Measurements from ENCODE around the gene ZNF174.

ZNF174 gene

DNA sequence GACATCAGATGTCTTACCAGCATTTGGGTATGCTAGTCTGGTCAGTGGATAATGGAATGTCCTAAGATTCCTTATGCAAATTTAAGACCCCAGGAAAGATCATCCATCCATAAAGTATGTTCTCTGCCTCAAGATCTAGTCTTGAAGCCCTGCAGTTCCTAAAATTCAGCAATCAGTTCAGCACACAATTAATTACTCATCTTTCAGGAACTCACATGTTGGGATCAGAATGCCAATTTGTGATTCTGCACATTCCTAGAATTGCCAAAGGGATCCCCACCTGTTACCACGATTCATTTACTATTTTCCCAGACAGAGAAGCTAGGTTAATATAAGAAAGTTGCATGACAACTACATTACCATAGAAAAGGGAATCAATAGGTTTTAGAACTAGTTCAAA is 42.1 kb upstream of the ZNF174 start:
- no peaks in the 10 kb centered on the region for H4K20me1 ChIP-seq (ENCODE audit: insufficient read depth, low read length)
- no peaks in the 10 kb centered on the region for H3F3A ChIP-seq (ENCODE audit: insufficient read depth, low read length)
- no peak overlapping the region for H3K4me2 ChIP-seq (ENCODE audit: low read length)
- H3K4me1 ChIP-seq (ENCODE audit: insufficient read depth, low read length, severe bottlenecking): no peaks in the 10 kb centered on the region
- no peak overlapping the region for H2AFZ ChIP-seq (ENCODE audit: low read length)
- H3K9ac ChIP-seq (ENCODE audit: low read length): no peak overlapping the region
- no peaks in the 10 kb centered on the region for H3K9me2 ChIP-seq (ENCODE audit: low read depth, low read length)
- H3K27me3 ChIP-seq (ENCODE audit: insufficient read depth, low read length): no peaks in the 10 kb centered on the region
- H3K27ac ChIP-seq (ENCODE audit: low read depth, low read length, poor library complexity, severe bottlenecking): no peak overlapping the region
- TF ChIP-seq EZH2 (IDR thresholded peaks at IDR 0.05; ENCODE audit: borderline replicate concordance, low read length): no peak
- TF ChIP-seq, protein P1, sequence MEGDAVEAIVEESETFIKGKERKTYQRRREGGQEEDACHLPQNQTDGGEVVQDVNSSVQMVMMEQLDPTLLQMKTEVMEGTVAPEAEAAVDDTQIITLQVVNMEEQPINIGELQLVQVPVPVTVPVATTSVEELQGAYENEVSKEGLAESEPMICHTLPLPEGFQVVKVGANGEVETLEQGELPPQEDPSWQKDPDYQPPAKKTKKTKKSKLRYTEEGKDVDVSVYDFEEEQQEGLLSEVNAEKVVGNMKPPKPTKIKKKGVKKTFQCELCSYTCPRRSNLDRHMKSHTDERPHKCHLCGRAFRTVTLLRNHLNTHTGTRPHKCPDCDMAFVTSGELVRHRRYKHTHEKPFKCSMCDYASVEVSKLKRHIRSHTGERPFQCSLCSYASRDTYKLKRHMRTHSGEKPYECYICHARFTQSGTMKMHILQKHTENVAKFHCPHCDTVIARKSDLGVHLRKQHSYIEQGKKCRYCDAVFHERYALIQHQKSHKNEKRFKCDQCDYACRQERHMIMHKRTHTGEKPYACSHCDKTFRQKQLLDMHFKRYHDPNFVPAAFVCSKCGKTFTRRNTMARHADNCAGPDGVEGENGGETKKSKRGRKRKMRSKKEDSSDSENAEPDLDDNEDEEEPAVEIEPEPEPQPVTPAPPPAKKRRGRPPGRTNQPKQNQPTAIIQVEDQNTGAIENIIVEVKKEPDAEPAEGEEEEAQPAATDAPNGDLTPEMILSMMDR (IDR thresholded peaks at IDR 0.05; ENCODE audit: low read length): no peak
- H3K36me3 ChIP-seq (ENCODE audit: insufficient read depth, low read length): no peaks in the 10 kb centered on the region
- no peaks in the 10 kb centered on the region for H3K79me2 ChIP-seq (ENCODE audit: insufficient read depth, low read length)
- H3K4me3 ChIP-seq (ENCODE audit: low read depth, low read length, poor library complexity, severe bottlenecking): no peak overlapping the region
- H3K9me3 ChIP-seq (ENCODE audit: low read length): no peaks in the 10 kb centered on the region

DNA sequence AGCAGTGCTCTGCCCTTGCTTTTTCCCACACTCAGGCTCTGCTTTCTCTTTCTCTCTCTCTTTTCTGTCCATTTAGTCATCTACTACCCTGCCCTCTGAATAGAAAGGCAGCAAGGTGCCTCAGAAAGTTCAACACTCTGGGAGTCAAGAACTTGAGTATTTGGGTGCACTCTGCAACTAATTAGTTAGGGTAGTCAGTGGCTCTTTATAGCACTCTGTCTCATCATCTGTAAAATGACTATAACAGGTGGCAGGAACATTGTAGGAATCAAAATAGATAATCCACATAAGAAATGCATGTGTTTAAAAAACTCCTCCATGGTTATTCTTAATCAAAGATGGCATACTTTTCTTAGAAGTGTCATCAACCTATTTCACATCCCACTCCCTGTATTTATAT is 38.1 kb upstream of the ZNF174 start:
- Histone ChIP-seq H3K9ac (ENCODE audit: low read length) (no peak overlapping the region), H3K27me3 (ENCODE audit: insufficient read depth, low read length) (no peaks in the 10 kb centered on the region), H3K36me3 (ENCODE audit: insufficient read depth, low read length) (no peaks in the 10 kb centered on the region), H3K79me2 (ENCODE audit: insufficient read depth, low read length) (no peaks in the 10 kb centered on the region), H3K27ac (ENCODE audit: low read depth, low read length, poor library complexity, severe bottlenecking) (no peak overlapping the region), H4K20me1 (ENCODE audit: insufficient read depth, low read length) (no peaks in the 10 kb centered on the region), H3K9me2 (ENCODE audit: low read depth, low read length) (no peaks in the 10 kb centered on the region), H2AFZ (ENCODE audit: low read length) (no peak overlapping the region), H3K9me3 (ENCODE audit: low read length) (no peaks in the 10 kb centered on the region), H3F3A (ENCODE audit: insufficient read depth, low read length) (no peaks in the 10 kb centered on the region), H3K4me1 (ENCODE audit: insufficient read depth, low read length, severe bottlenecking) (no peaks in the 10 kb centered on the region), H3K4me2 (ENCODE audit: low read length) (no peak overlapping the region), H3K4me3 (ENCODE audit: low read depth, low read length, poor library complexity, severe bottlenecking) (no peak overlapping the region)
- TF ChIP-seq, protein P1 (IDR thresholded peaks at IDR 0.05; ENCODE audit: low read length): no peak
- no peak for TF ChIP-seq EZH2 (IDR thresholded peaks at IDR 0.05; ENCODE audit: borderline replicate concordance, low read length)

DNA sequence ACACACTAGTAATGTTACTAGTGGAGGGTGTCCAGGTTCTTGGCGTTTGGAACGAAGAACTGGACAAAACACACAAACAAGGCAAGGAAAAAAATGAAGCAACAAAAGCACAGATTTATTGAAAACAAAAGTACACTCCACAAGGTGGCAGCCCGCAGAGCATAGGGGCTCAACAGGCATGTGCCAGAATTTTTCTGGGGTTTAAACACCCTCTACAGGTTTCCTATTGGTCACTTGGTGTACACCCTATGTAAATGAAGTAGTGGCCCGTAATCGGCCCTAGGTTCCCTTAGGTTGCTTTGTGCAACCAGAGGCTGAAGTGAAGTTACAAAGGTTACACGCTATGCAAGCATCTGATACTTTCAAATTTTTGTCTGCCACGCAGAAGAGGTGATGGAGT is 37.2 kb upstream of the ZNF174 start:
- Histone ChIP-seq H3F3A (ENCODE audit: insufficient read depth, low read length) (no peaks in the 10 kb centered on the region), H3K4me1 (ENCODE audit: insufficient read depth, low read length, severe bottlenecking) (no peaks in the 10 kb centered on the region), H3K9ac (ENCODE audit: low read length) (no peak overlapping the region), H3K36me3 (ENCODE audit: insufficient read depth, low read length) (no peaks in the 10 kb centered on the region), H3K27ac (ENCODE audit: low read depth, low read length, poor library complexity, severe bottlenecking) (no peak overlapping the region), H3K79me2 (ENCODE audit: insufficient read depth, low read length) (no peaks in the 10 kb centered on the region), H3K9me3 (ENCODE audit: low read length) (no peaks in the 10 kb centered on the region), H4K20me1 (ENCODE audit: insufficient read depth, low read length) (no peaks in the 10 kb centered on the region), H3K9me2 (ENCODE audit: low read depth, low read length) (no peaks in the 10 kb centered on the region), H3K4me3 (ENCODE audit: low read depth, low read length, poor library complexity, severe bottlenecking) (no peak overlapping the region), H3K27me3 (ENCODE audit: insufficient read depth, low read length) (no peaks in the 10 kb centered on the region), H3K4me2 (ENCODE audit: low read length) (no peak overlapping the region), H2AFZ (ENCODE audit: low read length) (no peak overlapping the region)
- TF ChIP-seq, protein P1 (IDR thresholded peaks at IDR 0.05; ENCODE audit: low read length): peak; percentile 20; the same call in 1 of the 2 replicates
- no peak for TF ChIP-seq EZH2 (IDR thresholded peaks at IDR 0.05; ENCODE audit: borderline replicate concordance, low read length)
